Measurements from ENCODE around the gene NCR3LG1.

GRCh38 chr11:17328871-17329494 lies 22.6 kb upstream of the NCR3LG1 start:
- no peak for TF ChIP-seq POLR2A (IDR thresholded peaks at IDR 0.05)
- TF ChIP-seq CTCF (IDR thresholded peaks at IDR 0.05): no peak

Data from uterus (tissue), 2 donors.